ENCODE measurements around the gene ARHGAP15. TPM values are rescaled to one million over a fixed set of nuclear protein-coding genes. Genes with fewer than 3 reads are reported as not detected.

ARHGAP15 gene
- total RNA-seq, 1 donor from 2014 or later: not detected

- Histone ChIP-seq H3K27me3 (ENCODE audit: insufficient read depth, low read length) (no peaks in the 10 kb centered on the region), H3K9ac (ENCODE audit: low read length) (no peak overlapping the region), H4K20me1 (ENCODE audit: insufficient read depth, low read length) (no peaks in the 10 kb centered on the region), H3K4me2 (ENCODE audit: low read length) (no peak overlapping the region), H3K36me3 (ENCODE audit: insufficient read depth, low read length) (no peaks in the 10 kb centered on the region), H3K9me3 (ENCODE audit: insufficient read depth, low read depth, low read length) (no peaks in the 10 kb centered on the region), H3K79me2 (ENCODE audit: insufficient read depth, low read length) (no peaks in the 10 kb centered on the region), H2AFZ (ENCODE audit: low read depth, low read length) (no peak overlapping the region), H3K4me1 (ENCODE audit: insufficient read depth, low read length) (peaks cover 6% of the 10 kb centered on the region), H3K27ac (ENCODE audit: low read depth, low read length) (no peak overlapping the region), H3K4me3 (ENCODE audit: insufficient read depth, low read depth, low read length) (no peak overlapping the region)
- DNase-seq (ENCODE audit: low read depth) (no peak), FAIRE-seq (no peak)
- H3K4me1 Mint-ChIP-seq (ENCODE audit: low read depth, unreplicated experiment): peaks cover 7% of the 10 kb centered on the region
- TF ChIP-seq EZH2 (IDR thresholded peaks at IDR 0.05; ENCODE audit: insufficient read depth, low read length): no peak
- TF ChIP-seq CTCF (IDR thresholded peaks at IDR 0.05; ENCODE audit: insufficient read depth, low read depth, low read length): no peak
- H3K27me3 Mint-ChIP-seq (ENCODE audit: low read depth, unreplicated experiment): no peaks in the 10 kb centered on the region
- no peaks in the 10 kb centered on the region for H3K36me3 Mint-ChIP-seq (ENCODE audit: low read depth, unreplicated experiment)
- H3K27ac Mint-ChIP-seq (ENCODE audit: unreplicated experiment): no peak overlapping the region
- no peak overlapping the region for H3K4me3 Mint-ChIP-seq (ENCODE audit: unreplicated experiment)
- H3K9me3 Mint-ChIP-seq (ENCODE audit: unreplicated experiment): no peaks in the 10 kb centered on the region
Measured at GRCh38 chr2:143398781-143399180, 269.6 kb downstream of the ARHGAP15 start.

- no peaks in the 10 kb centered on the region for H3K36me3 ChIP-seq (ENCODE audit: insufficient read depth, low read length)
- H2AFZ ChIP-seq (ENCODE audit: low read depth, low read length): no peak overlapping the region
- H3K27me3 ChIP-seq (ENCODE audit: insufficient read depth, low read length): no peaks in the 10 kb centered on the region
- TF ChIP-seq CTCF (IDR thresholded peaks at IDR 0.05; ENCODE audit: insufficient read depth, low read depth, low read length) (no peak), EZH2 (IDR thresholded peaks at IDR 0.05; ENCODE audit: insufficient read depth, low read length) (no peak)
- Mint-ChIP-seq H3K27ac (ENCODE audit: unreplicated experiment) (no peak overlapping the region), H3K27me3 (ENCODE audit: low read depth, unreplicated experiment) (no peaks in the 10 kb centered on the region), H3K36me3 (ENCODE audit: low read depth, unreplicated experiment) (no peaks in the 10 kb centered on the region), H3K9me3 (ENCODE audit: unreplicated experiment) (no peaks in the 10 kb centered on the region), H3K4me1 (ENCODE audit: low read depth, unreplicated experiment) (peaks cover 7% of the 10 kb centered on the region), H3K4me3 (ENCODE audit: unreplicated experiment) (no peak overlapping the region)
- H3K4me2 ChIP-seq (ENCODE audit: low read length): no peak overlapping the region
- FAIRE-seq (no peak), DNase-seq (ENCODE audit: low read depth) (no peak)
- H3K4me1 ChIP-seq (ENCODE audit: insufficient read depth, low read length): peaks cover 6% of the 10 kb centered on the region
- no peak overlapping the region for H3K9ac ChIP-seq (ENCODE audit: low read length)
- H4K20me1 ChIP-seq (ENCODE audit: insufficient read depth, low read length): no peaks in the 10 kb centered on the region
- H3K79me2 ChIP-seq (ENCODE audit: insufficient read depth, low read length): no peaks in the 10 kb centered on the region
- no peak overlapping the region for H3K4me3 ChIP-seq (ENCODE audit: insufficient read depth, low read depth, low read length)
- no peaks in the 10 kb centered on the region for H3K9me3 ChIP-seq (ENCODE audit: insufficient read depth, low read depth, low read length)
- H3K27ac ChIP-seq (ENCODE audit: low read depth, low read length): no peak overlapping the region
Measured at GRCh38 chr2:143399631-143400069, 270.4 kb downstream of the ARHGAP15 start.

- Histone ChIP-seq H3K4me3 (ENCODE audit: insufficient read depth, low read depth, low read length) (no peak overlapping the region), H3K9me3 (ENCODE audit: insufficient read depth, low read depth, low read length) (no peaks in the 10 kb centered on the region), H3K4me1 (ENCODE audit: insufficient read depth, low read length) (peaks cover 6% of the 10 kb centered on the region), H3K36me3 (ENCODE audit: insufficient read depth, low read length) (no peaks in the 10 kb centered on the region), H3K27me3 (ENCODE audit: insufficient read depth, low read length) (no peaks in the 10 kb centered on the region), H4K20me1 (ENCODE audit: insufficient read depth, low read length) (no peaks in the 10 kb centered on the region), H3K4me2 (ENCODE audit: low read length) (no peak overlapping the region), H3K9ac (ENCODE audit: low read length) (no peak overlapping the region), H2AFZ (ENCODE audit: low read depth, low read length) (no peak overlapping the region), H3K27ac (ENCODE audit: low read depth, low read length) (no peak overlapping the region), H3K79me2 (ENCODE audit: insufficient read depth, low read length) (no peaks in the 10 kb centered on the region)
- Mint-ChIP-seq H3K4me1 (ENCODE audit: low read depth, unreplicated experiment) (peaks cover 7% of the 10 kb centered on the region), H3K27me3 (ENCODE audit: low read depth, unreplicated experiment) (no peaks in the 10 kb centered on the region), H3K36me3 (ENCODE audit: low read depth, unreplicated experiment) (no peaks in the 10 kb centered on the region), H3K27ac (ENCODE audit: unreplicated experiment) (no peak overlapping the region), H3K4me3 (ENCODE audit: unreplicated experiment) (no peak overlapping the region), H3K9me3 (ENCODE audit: unreplicated experiment) (no peaks in the 10 kb centered on the region)
- FAIRE-seq (no peak), DNase-seq (ENCODE audit: low read depth) (no peak)
- TF ChIP-seq EZH2 (IDR thresholded peaks at IDR 0.05; ENCODE audit: insufficient read depth, low read length) (no peak), CTCF (IDR thresholded peaks at IDR 0.05; ENCODE audit: insufficient read depth, low read depth, low read length) (no peak)
Measured at GRCh38 chr2:143401861-143402260, 272.6 kb downstream of the ARHGAP15 start.
